Sigmoid colon (tissue), 4 donors: Measurements from ENCODE around the gene ACTG1.

ENCODE experiments used
- CTCF ChIP-seq, 4 experiments: fragments of 450-650 bp in 3 of 4; fragments of 200-600 bp in 1 of 4; IDR thresholded peaks; one replicate each; pipeline ENCODE4 v1.5.1; 2016 to 2019; ENCODE audit warnings: antibody characterized with exemption in 4 of 4, mild to moderate bottlenecking in 3 of 4, moderate library complexity in 2 of 4
- POLR2A ChIP-seq, 2 donors: fragments of 450-650 bp; IDR thresholded peaks; one replicate each; pipeline ENCODE4 v1.6.1; 2016; ENCODE audit warnings: antibody characterized with exemption in 2 of 2, mild to moderate bottlenecking in 2 of 2, moderate library complexity in 2 of 2
- POLR2AphosphoS5 ChIP-seq, 4 donors: sonication (generic); formaldehyde crosslinking; IDR thresholded peaks; one replicate each; pipeline ENCODE4 v1.6.1; 2017; ENCODE audit warnings: antibody characterized with exemption in 4 of 4

DNA sequence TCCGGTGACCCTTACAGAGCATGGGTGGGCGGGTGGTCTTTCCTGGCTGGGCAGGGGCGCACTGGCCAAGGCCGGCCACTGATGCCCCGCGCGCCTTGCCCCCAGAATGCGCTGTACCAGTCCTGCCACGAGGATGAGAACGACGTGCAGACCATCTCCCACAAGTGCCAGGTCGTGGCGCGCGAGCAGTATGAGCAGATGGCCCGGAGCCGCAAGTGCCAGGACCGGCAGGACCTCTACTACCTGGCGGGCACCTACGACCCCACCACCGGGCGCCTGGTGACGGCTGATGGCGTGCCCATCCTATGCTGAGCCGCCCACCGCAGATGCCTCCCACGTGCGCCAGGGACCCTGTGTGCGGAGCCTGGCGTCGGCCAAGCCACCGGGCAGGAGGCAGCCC, 49.1 kb downstream of the ACTG1 start:
- no peak for TF ChIP-seq POLR2AphosphoS5 (IDR thresholded peaks at IDR 0.05)
- TF ChIP-seq CTCF (IDR thresholded peaks at IDR 0.05): no peak
- no peak for TF ChIP-seq POLR2A (IDR thresholded peaks at IDR 0.05)
